Cardiac fibroblast (primary cell): ENCODE data around the gene SMIM11.

Source experiments
- DNase-seq, 2 donors: peaks; one replicate each; pipeline versions ENCODE4 v3.0.0 to v3.0.0-alpha.2; 2010; ENCODE audit warnings: low read depth in 2 of 2
- H3K4me3 ChIP-seq, 2 donors: replicated peaks in 1 of 2; 1 replicate in 1 of 2; 2 replicates in 1 of 2; pipeline ENCODE4 v1.5.1; 2011; ENCODE audit warnings: low read depth in 2 of 2, low read length in 2 of 2, mild to moderate bottlenecking in 2 of 2, moderate library complexity in 1 of 2
- CTCF ChIP-seq: IDR thresholded peaks from one replicate; pipeline ENCODE4 v1.5.1; 2011; ENCODE audit warnings: low read depth, mild to moderate bottlenecking, low read length, inconsistent platforms

SMIM11 gene

GRCh38 chr21:34336756-34337391 lies 38.4 kb upstream of the SMIM11 start:
- no peak overlapping the region for H3K4me3 ChIP-seq
- no peak for TF ChIP-seq CTCF
- DNase-seq = peak; percentile 72 to 80

GRCh38 chr21:34337741-34338140 lies 37.6 kb upstream of the SMIM11 start:
- no peak for DNase-seq
- H3K4me3 ChIP-seq = no peak overlapping the region
- TF ChIP-seq CTCF = no peak

- TF ChIP-seq CTCF = no peak
- no peak overlapping the region for H3K4me3 ChIP-seq
- DNase-seq = no peak
These were observed 37.1 kb upstream of the SMIM11 start for GRCh38 chr21:34338226-34338625.

DNA sequence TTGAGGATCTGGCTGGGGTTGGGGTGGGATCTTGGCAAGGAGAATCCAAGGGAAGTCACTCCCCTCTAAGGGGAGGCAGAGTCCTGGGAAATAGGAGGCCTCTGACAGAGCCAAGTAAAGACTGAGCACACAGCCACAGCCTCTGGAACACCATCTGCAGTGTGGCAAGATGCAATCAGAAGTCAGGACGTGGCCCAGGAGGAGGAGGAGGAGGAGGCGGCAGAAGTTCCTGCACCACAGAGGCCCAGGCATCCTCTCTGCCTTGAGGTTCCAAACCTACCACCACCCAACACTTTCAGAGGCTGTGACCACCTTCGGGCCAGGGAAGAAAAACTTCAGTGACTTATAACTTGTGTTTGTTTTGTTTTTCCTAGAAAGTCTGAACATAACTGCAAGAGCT lies 35.2 kb upstream of the SMIM11 start:
- TF ChIP-seq CTCF = no peak
- no peak for DNase-seq

GRCh38 chr21:34342476-34342875 lies 32.8 kb upstream of the SMIM11 start:
- TF ChIP-seq CTCF = no peak
- DNase-seq = no peak
- no peak overlapping the region for H3K4me3 ChIP-seq

More for the DNA sequence above, 35.2 kb upstream of the SMIM11 start:
- H3K4me3 ChIP-seq = no peak overlapping the region

GRCh38 chr21:34343347-34343746 lies 32.0 kb upstream of the SMIM11 start:
- DNase-seq = no peak
- no peak overlapping the region for H3K4me3 ChIP-seq
- TF ChIP-seq CTCF = no peak

- no peak for TF ChIP-seq CTCF
- no peak overlapping the region for H3K4me3 ChIP-seq
- DNase-seq = no peak
These were observed 31.4 kb upstream of the SMIM11 start for GRCh38 chr21:34343838-34344381.
